ENCODE data around the gene ANTKMT.

The ANTKMT gene

GRCh38 chr16:760545-761343 lies 39.8 kb downstream of the ANTKMT start, which contains the start of gene MSLN:
Gene MSLN (plus strand): TSS chr16:760734. CDS start chr16:762681, 1,947 bp downstream.
- no peak for DNase-seq (ENCODE audit: low read depth)
- no peak for TF ChIP-seq CTCF (IDR thresholded peaks at IDR 0.05; ENCODE audit: control insufficient read depth, extremely low read depth, insufficient read depth)
- H3K4me3 ChIP-seq (ENCODE audit: low read depth, low read length), result no peak within 1 kb of the TSS

- TF ChIP-seq CTCF (IDR thresholded peaks at IDR 0.05; ENCODE audit: control insufficient read depth, extremely low read depth, insufficient read depth), result no peak
- no peak for DNase-seq (ENCODE audit: low read depth)
- H3K4me3 ChIP-seq (ENCODE audit: low read depth, low read length), result no peak overlapping the region
These were observed 40.9 kb downstream of the ANTKMT start for GRCh38 chr16:761625-762513.

- H3K4me3 ChIP-seq (ENCODE audit: low read depth, low read length), result no peak overlapping the region
- DNase-seq (ENCODE audit: low read depth), result no peak
- TF ChIP-seq CTCF (IDR thresholded peaks at IDR 0.05; ENCODE audit: control insufficient read depth, extremely low read depth, insufficient read depth), result no peak
These were observed 41.8 kb downstream of the ANTKMT start for GRCh38 chr16:762595-763268.

GRCh38 chr16:763369-764183 lies 42.6 kb downstream of the ANTKMT start:
- H3K4me3 ChIP-seq (ENCODE audit: low read depth, low read length), result no peak overlapping the region
- TF ChIP-seq CTCF (IDR thresholded peaks at IDR 0.05; ENCODE audit: control insufficient read depth, extremely low read depth, insufficient read depth), result no peak
- DNase-seq (ENCODE audit: low read depth), result no peak

- no peak for TF ChIP-seq CTCF (IDR thresholded peaks at IDR 0.05; ENCODE audit: control insufficient read depth, extremely low read depth, insufficient read depth)
- no peak overlapping the region for H3K4me3 ChIP-seq (ENCODE audit: low read depth, low read length)
- DNase-seq (ENCODE audit: low read depth), result no peak
These were observed 43.3 kb downstream of the ANTKMT start for GRCh38 chr16:764184-764750.

Measured in LNCaP clone FGC (cell line).